Calu3 (cell line): ENCODE data around the gene SPTBN1. TPM values are rescaled to one million over a fixed set of nuclear protein-coding genes. Genes with fewer than 3 reads are reported as not detected.

Source experiments
- BruUV-seq: library from RNA; stranded (reverse); fragments of 400-500 nt; replicated peaks from 2 replicates; lab custom pipeline; 2021; lab: Mats Ljungman, UMichigan
- CTCF ChIA-PET: fragments of 300-600 bp; sonication (Branson Sonifier 250); formaldehyde crosslinking; loops from one replicate; lab custom pipeline; 2022; ENCODE audit warnings: antibody characterized with exemption; lab: Charles Lee
- DNase-seq: peaks from one replicate; pipeline ENCODE4 v3.0.0; 2022
- H3K27ac Mint-ChIP-seq: one replicate; pipeline ENCODE4 v1.8.0; 2022; ENCODE audit warnings: mixed read lengths; ENCODE audit not compliant: unreplicated experiment
- H3K27me3 Mint-ChIP-seq: one replicate; pipeline ENCODE4 v1.8.0; 2022; ENCODE audit warnings: mixed read lengths; ENCODE audit not compliant: unreplicated experiment
- H3K36me3 Mint-ChIP-seq: one replicate; pipeline ENCODE4 v1.8.0; 2022; ENCODE audit warnings: mild to moderate bottlenecking, moderate library complexity, mixed read lengths; ENCODE audit not compliant: insufficient read depth, unreplicated experiment
- H3K4me1 Mint-ChIP-seq: one replicate; pipeline ENCODE4 v1.8.0; 2022; ENCODE audit warnings: mild to moderate bottlenecking, low read depth, mixed read lengths; ENCODE audit not compliant: unreplicated experiment
- H3K4me3 Mint-ChIP-seq: one replicate; pipeline ENCODE4 v1.8.0; 2022; ENCODE audit warnings: mild to moderate bottlenecking, low read depth, moderate library complexity, mixed read lengths; ENCODE audit not compliant: unreplicated experiment
- H3K9me3 Mint-ChIP-seq: one replicate; pipeline ENCODE4 v1.8.0; 2022; ENCODE audit warnings: low read depth, mixed read lengths; ENCODE audit not compliant: unreplicated experiment
- CTCF ChIP-seq: fragments of 200-600 bp; IDR thresholded peaks from one replicate; pipeline ENCODE4 v1.8.0; 2022; ENCODE audit warnings: antibody characterized with exemption; ENCODE audit not compliant: unreplicated experiment
- intact Hi-C: fragments of 100-400 bp; cut with micrococcal nuclease; formaldehyde crosslinking; loops from one replicate; pipeline ENCODE4 v1.10.0; 2022; ENCODE audit not compliant: unreplicated experiment
- total RNA-seq: library from RNA; stranded (reverse); gene quantifications from 2 replicates; pipeline ENCODE4 v1.2.3, GENCODE V29; 2022

SPTBN1 gene
- total RNA-seq, 1 experiment from 2014 or later = 611 TPM

GRCh38 chr2:54550547-54550946, 94.4 kb downstream of the SPTBN1 start:
- Mint-ChIP-seq H3K9me3 (no peaks in the 10 kb centered on the region), H3K27me3 (no peaks in the 10 kb centered on the region), H3K27ac (peak overlapping the region; percentile 74), H3K4me1 (peaks cover 79% of the 10 kb centered on the region), H3K4me3 (peak overlapping the region; percentile 5), H3K36me3 (peaks cover 22% of the 10 kb centered on the region)
- intact Hi-C loops = no loop called here
- TF ChIP-seq CTCF = no peak
- BruUV-seq = no TSS peak
- CTCF ChIA-PET = interaction anchor here (1.4 to 1.7 kb wide), 2 partner anchors 19 to 26 kb away, joined by 5 to 6 read pairs; no protein-coding TSS in a partner anchor
- DNase-seq = no peak

- no peak for DNase-seq
Measured at GRCh38 chr2:54551123-54551756, 95.1 kb downstream of the SPTBN1 start.

GRCh38 chr2:54553075-54553474, 96.9 kb downstream of the SPTBN1 start:
- H3K4me3 Mint-ChIP-seq = no peak overlapping the region
- H3K9me3 Mint-ChIP-seq = no peaks in the 10 kb centered on the region
- H3K36me3 Mint-ChIP-seq = peaks cover 23% of the 10 kb centered on the region
- CTCF ChIA-PET = no interaction called here
- no peak for TF ChIP-seq CTCF
- no peak for DNase-seq
- BruUV-seq = no TSS peak
- peak overlapping the region; percentile 6 for H3K27ac Mint-ChIP-seq
- peaks cover 77% of the 10 kb centered on the region for H3K4me1 Mint-ChIP-seq
- intact Hi-C loops = no loop called here
- H3K27me3 Mint-ChIP-seq = no peaks in the 10 kb centered on the region

More at GRCh38 chr2:54551123-54551756, 95.1 kb downstream of the SPTBN1 start:
- Mint-ChIP-seq H3K4me1 (peaks cover 84% of the 10 kb centered on the region), H3K36me3 (peaks cover 22% of the 10 kb centered on the region), H3K4me3 (peak overlapping the region; percentile 5), H3K9me3 (no peaks in the 10 kb centered on the region), H3K27ac (peak overlapping the region; percentile 74), H3K27me3 (no peaks in the 10 kb centered on the region)
- CTCF ChIA-PET = interaction anchor here (1.4 to 1.7 kb wide), 2 partner anchors 19 to 27 kb away, joined by 5 to 6 read pairs; no protein-coding TSS in a partner anchor
- BruUV-seq = no TSS peak
- no peak for TF ChIP-seq CTCF
- intact Hi-C loops = no loop called here

GRCh38 chr2:54553775-54554174, 97.6 kb downstream of the SPTBN1 start:
- H3K4me1 Mint-ChIP-seq = peaks cover 70% of the 10 kb centered on the region
- TF ChIP-seq CTCF = no peak
- CTCF ChIA-PET = no interaction called here
- no peak overlapping the region for H3K27ac Mint-ChIP-seq
- DNase-seq = no peak
- no peaks in the 10 kb centered on the region for H3K27me3 Mint-ChIP-seq
- no peaks in the 10 kb centered on the region for H3K9me3 Mint-ChIP-seq
- intact Hi-C loops = no loop called here
- peaks cover 30% of the 10 kb centered on the region for H3K36me3 Mint-ChIP-seq
- no TSS peak for BruUV-seq
- H3K4me3 Mint-ChIP-seq = no peak overlapping the region
